Activated naive CD8-positive, alpha-beta T cell treated with anti-CD3 and anti-CD28 coated beads, Interleukin-2, amount 10 ng/mL, durations not matched to agents 7 days and 5 days (primary cell): ENCODE measurements around the gene DMD. TPM values are rescaled to one million over a fixed set of nuclear protein-coding genes. Genes with fewer than 3 reads are reported as not detected.

Experiments
- ATAC-seq: fragments of 150-1000 bp; cut with Tn5 transposase; one replicate; pipeline ENCODE4 v1.10.0; 2021; ENCODE audit warnings: low read depth, moderate library complexity
- POLR2A ChIA-PET: fragments of 350-600 bp; sonication (Branson Sonifier 250); formaldehyde crosslinking; loops from one replicate; lab custom pipeline; 2021; ENCODE audit warnings: antibody characterized with exemption; lab: Charles Lee
- DNase-seq: peaks from one replicate; pipeline ENCODE4 v3.0.0; 2021
- H3K27ac Mint-ChIP-seq: one replicate; pipeline ENCODE4 v1.8.0; 2022; ENCODE audit warnings: mild to moderate bottlenecking, mixed read lengths
- H3K27me3 Mint-ChIP-seq: one replicate; pipeline ENCODE4 v1.8.0; 2022; ENCODE audit warnings: mild to moderate bottlenecking, moderate library complexity, mixed read lengths
- H3K36me3 Mint-ChIP-seq: one replicate; pipeline ENCODE4 v1.8.0; 2021; ENCODE audit warnings: mild to moderate bottlenecking, mixed read lengths
- H3K4me1 Mint-ChIP-seq: one replicate; pipeline ENCODE4 v1.8.0; 2021; ENCODE audit warnings: mixed read lengths
- H3K4me3 Mint-ChIP-seq: one replicate; pipeline ENCODE4 v1.8.0; 2022; ENCODE audit warnings: mild to moderate bottlenecking, moderate library complexity, mixed read lengths
- H3K9me3 Mint-ChIP-seq: one replicate; pipeline ENCODE4 v1.8.0; 2021; ENCODE audit warnings: mixed read lengths
- total RNA-seq, 2 experiments: library from RNA; stranded (reverse); gene quantifications; one replicate each; pipeline ENCODE4 v1.2.3, GENCODE V29; 2021

DMD gene
- total RNA-seq, 2 experiments from 2014 or later = 0.17 TPM; not detected in 1

- POLR2A ChIA-PET = no interaction called here
- no peaks in the 10 kb centered on the region for H3K36me3 Mint-ChIP-seq
- DNase-seq (no peak), ATAC-seq (no peak)
- no peaks in the 10 kb centered on the region for H3K4me1 Mint-ChIP-seq
- no peaks in the 10 kb centered on the region for H3K9me3 Mint-ChIP-seq
- H3K4me3 Mint-ChIP-seq = no peak overlapping the region
- H3K27ac Mint-ChIP-seq = no peak overlapping the region
- H3K27me3 Mint-ChIP-seq = no peaks in the 10 kb centered on the region
These were observed 2057.8 kb downstream of the DMD start for GRCh38 chrX:31153475-31154047.

- Mint-ChIP-seq H3K36me3 (no peaks in the 10 kb centered on the region), H3K9me3 (peaks cover 3% of the 10 kb centered on the region), H3K27ac (no peak overlapping the region), H3K4me3 (no peak overlapping the region), H3K4me1 (no peaks in the 10 kb centered on the region), H3K27me3 (no peaks in the 10 kb centered on the region)
- no peak for DNase-seq
- POLR2A ChIA-PET = no interaction called here
- ATAC-seq = no peak
These were observed 2064.2 kb downstream of the DMD start for GRCh38 chrX:31147175-31147574.

- ATAC-seq = no peak
- H3K36me3 Mint-ChIP-seq = no peaks in the 10 kb centered on the region
These were observed 2071.4 kb downstream of the DMD start for GRCh38 chrX:31139961-31140360.

DNA sequence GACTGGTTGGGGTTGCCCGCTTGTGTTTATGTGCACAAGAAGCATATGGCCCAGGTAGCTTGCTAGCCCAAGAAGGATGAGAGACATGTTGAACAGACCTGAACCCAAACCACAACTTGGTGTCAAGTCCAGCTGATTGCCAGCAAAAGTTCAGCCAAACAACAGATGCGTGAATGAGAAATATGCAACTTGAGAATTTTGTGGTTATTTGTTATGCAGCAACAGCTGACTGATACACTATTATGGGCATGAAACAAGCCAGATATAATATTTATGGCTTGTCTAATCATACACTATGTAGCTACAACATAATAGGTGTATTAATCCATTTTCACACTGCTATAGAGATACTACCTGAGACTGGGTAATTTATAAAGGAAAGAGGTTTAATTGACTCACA is 2073.2 kb downstream of the DMD start:
- POLR2A ChIA-PET = no interaction called here
- H3K27me3 Mint-ChIP-seq = no peaks in the 10 kb centered on the region
- H3K4me3 Mint-ChIP-seq = no peak overlapping the region
- DNase-seq = no peak
- no peaks in the 10 kb centered on the region for H3K36me3 Mint-ChIP-seq
- H3K4me1 Mint-ChIP-seq = peaks cover 6% of the 10 kb centered on the region
- no peak overlapping the region for H3K27ac Mint-ChIP-seq
- no peak for ATAC-seq
- H3K9me3 Mint-ChIP-seq = no peaks in the 10 kb centered on the region

More at GRCh38 chrX:31139961-31140360, 2071.4 kb downstream of the DMD start:
- POLR2A ChIA-PET = no interaction called here
- Mint-ChIP-seq H3K27me3 (no peaks in the 10 kb centered on the region), H3K4me3 (no peak overlapping the region), H3K4me1 (peaks cover 6% of the 10 kb centered on the region), H3K9me3 (no peaks in the 10 kb centered on the region), H3K27ac (no peak overlapping the region)
- no peak for DNase-seq

DNA sequence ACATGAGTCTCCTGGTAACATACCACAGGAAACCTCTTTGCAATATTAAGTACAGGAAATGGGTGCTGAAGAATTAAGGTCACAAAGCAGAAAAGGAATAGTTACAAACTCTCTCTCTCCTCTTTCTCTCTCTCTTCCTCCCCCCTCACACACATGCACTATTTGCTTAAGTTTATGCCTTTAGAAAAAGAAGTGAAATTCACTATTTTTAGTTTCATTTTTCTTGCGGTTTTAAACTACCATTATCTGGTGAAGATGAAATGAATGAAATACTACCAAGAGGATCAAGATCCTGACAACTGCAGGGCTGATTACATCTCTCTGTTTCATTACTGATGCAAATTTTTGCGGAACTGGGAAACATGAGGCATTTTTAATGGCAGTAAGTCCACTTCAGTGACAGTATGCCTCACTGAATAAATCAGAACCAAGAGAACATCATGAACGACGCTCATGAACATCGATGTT is 2075.2 kb downstream of the DMD start:
- Mint-ChIP-seq H3K4me1 (peaks cover 6% of the 10 kb centered on the region), H3K36me3 (no peaks in the 10 kb centered on the region), H3K27ac (peak overlapping the region; percentile 23), H3K9me3 (no peaks in the 10 kb centered on the region), H3K4me3 (peak overlapping the region; percentile 72), H3K27me3 (no peaks in the 10 kb centered on the region)
- ATAC-seq = peak; percentile 52
- POLR2A ChIA-PET = interaction anchor here (1.0 kb wide), 1 partner anchor 247 kb away, joined by 3 read pairs; the partner anchor contains the start of gene TAB3
- DNase-seq = no peak

DNA sequence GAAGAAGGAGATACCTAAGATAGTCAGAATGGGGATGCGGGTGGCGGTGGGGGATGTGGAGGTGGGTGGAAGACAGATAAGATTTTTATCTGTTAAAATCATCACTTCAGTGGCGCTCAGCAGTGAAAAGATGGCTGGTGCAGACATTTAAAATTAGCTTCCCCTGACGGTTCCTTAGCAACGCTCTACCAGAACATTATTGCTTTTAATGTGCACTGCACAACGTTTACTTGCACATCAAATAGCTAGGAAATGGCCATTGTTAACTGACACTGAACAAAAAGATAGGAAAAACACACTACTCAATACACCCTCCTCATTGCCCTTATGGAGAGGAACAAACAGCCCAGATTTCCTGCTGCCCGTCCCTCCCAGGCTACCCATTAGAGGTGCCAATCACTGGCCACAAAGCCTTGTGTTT is 2078.5 kb downstream of the DMD start:
- POLR2A ChIA-PET = no interaction called here
- H3K27ac Mint-ChIP-seq = no peak overlapping the region
- no peak overlapping the region for H3K4me3 Mint-ChIP-seq
- H3K27me3 Mint-ChIP-seq = no peaks in the 10 kb centered on the region
- no peaks in the 10 kb centered on the region for H3K36me3 Mint-ChIP-seq
- H3K4me1 Mint-ChIP-seq = peaks cover 6% of the 10 kb centered on the region
- H3K9me3 Mint-ChIP-seq = no peaks in the 10 kb centered on the region
- no peak for ATAC-seq
- DNase-seq = no peak

- Mint-ChIP-seq H3K27me3 (peaks cover 2% of the 10 kb centered on the region), H3K36me3 (no peaks in the 10 kb centered on the region), H3K9me3 (no peaks in the 10 kb centered on the region), H3K4me3 (no peak overlapping the region), H3K27ac (no peak overlapping the region), H3K4me1 (peaks cover under 1% of the 10 kb centered on the region)
- POLR2A ChIA-PET = no interaction called here
- ATAC-seq (no peak), DNase-seq (no peak)
These were observed 2080.7 kb downstream of the DMD start for GRCh38 chrX:31130457-31131220.

GRCh38 chrX:31128855-31129254 is 2082.5 kb downstream of the DMD start:
- H3K4me3 Mint-ChIP-seq = no peak overlapping the region
- no peaks in the 10 kb centered on the region for H3K4me1 Mint-ChIP-seq
- no peaks in the 10 kb centered on the region for H3K9me3 Mint-ChIP-seq
- ATAC-seq (no peak), DNase-seq (no peak)
- H3K36me3 Mint-ChIP-seq = no peaks in the 10 kb centered on the region
- POLR2A ChIA-PET = no interaction called here
- H3K27ac Mint-ChIP-seq = no peak overlapping the region
- H3K27me3 Mint-ChIP-seq = peaks cover 2% of the 10 kb centered on the region

GRCh38 chrX:31127716-31128115 is 2083.6 kb downstream of the DMD start:
- H3K9me3 Mint-ChIP-seq = no peaks in the 10 kb centered on the region
- DNase-seq (no peak), ATAC-seq (no peak)
- POLR2A ChIA-PET = no interaction called here
- no peaks in the 10 kb centered on the region for H3K36me3 Mint-ChIP-seq
- no peak overlapping the region for H3K4me3 Mint-ChIP-seq
- H3K27me3 Mint-ChIP-seq = peaks cover 2% of the 10 kb centered on the region
- no peaks in the 10 kb centered on the region for H3K4me1 Mint-ChIP-seq
- no peak overlapping the region for H3K27ac Mint-ChIP-seq

- Mint-ChIP-seq H3K9me3 (no peaks in the 10 kb centered on the region), H3K4me3 (no peak overlapping the region), H3K27ac (no peak overlapping the region), H3K4me1 (no peaks in the 10 kb centered on the region), H3K27me3 (peaks cover 2% of the 10 kb centered on the region), H3K36me3 (no peaks in the 10 kb centered on the region)
- no peak for ATAC-seq
- POLR2A ChIA-PET = no interaction called here
- no peak for DNase-seq
These were observed 2085.1 kb downstream of the DMD start for GRCh38 chrX:31126205-31126604.

DNA sequence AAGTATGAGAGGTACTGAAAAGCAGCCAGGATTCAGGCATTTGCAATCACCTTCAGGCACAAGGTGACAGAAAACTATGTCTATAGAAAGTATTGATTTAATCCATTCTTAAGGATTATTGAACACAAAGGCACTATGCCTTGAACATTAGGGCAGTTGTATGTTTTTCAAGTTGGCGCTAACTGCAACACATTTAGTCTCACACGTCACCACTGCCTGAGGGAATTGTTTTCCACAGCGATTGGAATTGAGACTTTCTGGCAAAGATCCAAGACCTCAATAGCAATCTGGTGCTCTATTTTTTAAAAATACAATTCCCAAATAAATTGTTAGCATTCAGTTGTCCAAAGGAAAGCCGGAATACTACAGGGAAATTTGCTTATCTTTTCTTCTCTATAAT is 2086.8 kb downstream of the DMD start:
- POLR2A ChIA-PET = no interaction called here

DNA sequence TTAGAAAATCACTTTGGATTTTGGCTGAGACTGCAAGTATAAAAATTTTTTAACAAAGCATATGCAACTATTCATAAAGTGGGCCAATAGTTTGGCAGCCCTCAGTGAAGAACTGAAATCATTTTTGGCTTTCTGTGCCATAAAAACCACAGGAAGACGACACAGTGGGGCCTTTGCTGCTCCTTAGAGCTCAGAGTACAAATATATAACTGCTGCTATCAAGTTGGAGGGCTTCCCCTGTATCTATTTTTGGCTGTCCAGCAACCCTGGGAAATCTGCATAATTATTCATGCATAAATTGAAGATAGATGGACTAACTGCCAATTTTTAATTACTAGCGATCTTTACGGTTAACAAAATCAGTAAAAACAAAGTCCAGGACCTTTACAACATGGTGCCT is 2088.0 kb downstream of the DMD start:
- H3K4me1 Mint-ChIP-seq = no peaks in the 10 kb centered on the region
- ATAC-seq (no peak), DNase-seq (no peak)
- H3K4me3 Mint-ChIP-seq = no peak overlapping the region
- peaks cover 2% of the 10 kb centered on the region for H3K27me3 Mint-ChIP-seq
- no peaks in the 10 kb centered on the region for H3K36me3 Mint-ChIP-seq
- POLR2A ChIA-PET = no interaction called here
- H3K27ac Mint-ChIP-seq = no peak overlapping the region
- H3K9me3 Mint-ChIP-seq = peaks cover 1% of the 10 kb centered on the region

More for the DNA sequence above, 2086.8 kb downstream of the DMD start:
- Mint-ChIP-seq H3K27ac (no peak overlapping the region), H3K9me3 (no peaks in the 10 kb centered on the region), H3K27me3 (peaks cover 2% of the 10 kb centered on the region), H3K4me3 (no peak overlapping the region), H3K4me1 (no peaks in the 10 kb centered on the region), H3K36me3 (no peaks in the 10 kb centered on the region)
- no peak for DNase-seq
- ATAC-seq = no peak

DNA sequence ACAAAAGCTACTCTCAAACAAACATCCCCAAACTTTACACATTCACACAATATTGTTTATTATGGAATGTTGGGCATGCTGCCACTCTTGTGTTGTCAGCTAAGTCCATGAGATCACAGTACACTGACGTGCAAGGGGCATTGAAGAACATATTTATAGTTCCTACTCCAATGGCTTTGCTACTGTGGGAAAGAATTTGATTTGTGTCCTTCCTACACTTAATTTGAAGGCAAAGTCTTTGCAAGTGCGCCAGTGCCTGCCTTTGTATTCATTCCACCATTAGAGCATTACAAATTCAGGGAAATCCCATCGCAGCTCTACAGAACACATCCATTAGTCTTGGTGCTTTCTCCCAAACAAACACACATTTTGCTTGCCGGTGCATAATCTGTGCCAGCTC is 2094.1 kb downstream of the DMD start:
- Mint-ChIP-seq H3K4me1 (no peaks in the 10 kb centered on the region), H3K36me3 (no peaks in the 10 kb centered on the region), H3K27me3 (no peaks in the 10 kb centered on the region), H3K9me3 (peaks cover 1% of the 10 kb centered on the region), H3K4me3 (no peak overlapping the region), H3K27ac (no peak overlapping the region)
- POLR2A ChIA-PET = no interaction called here
- DNase-seq (no peak), ATAC-seq (no peak)

- ATAC-seq (no peak), DNase-seq (no peak)
- Mint-ChIP-seq H3K27me3 (no peaks in the 10 kb centered on the region), H3K27ac (no peak overlapping the region), H3K4me1 (no peaks in the 10 kb centered on the region), H3K36me3 (no peaks in the 10 kb centered on the region), H3K4me3 (no peak overlapping the region), H3K9me3 (peaks cover 1% of the 10 kb centered on the region)
- POLR2A ChIA-PET = no interaction called here
These were observed 2096.0 kb downstream of the DMD start for GRCh38 chrX:31115398-31115797.
